Smooth muscle cell of the brain vasculature (primary cell): ENCODE results near the gene MCRIP2.

ENCODE experiments used
- DNase-seq: peaks from one replicate; pipeline ENCODE4 v3.0.0-alpha.2; 2012; ENCODE audit warnings: low read depth, low spot score

MCRIP2 gene

DNA sequence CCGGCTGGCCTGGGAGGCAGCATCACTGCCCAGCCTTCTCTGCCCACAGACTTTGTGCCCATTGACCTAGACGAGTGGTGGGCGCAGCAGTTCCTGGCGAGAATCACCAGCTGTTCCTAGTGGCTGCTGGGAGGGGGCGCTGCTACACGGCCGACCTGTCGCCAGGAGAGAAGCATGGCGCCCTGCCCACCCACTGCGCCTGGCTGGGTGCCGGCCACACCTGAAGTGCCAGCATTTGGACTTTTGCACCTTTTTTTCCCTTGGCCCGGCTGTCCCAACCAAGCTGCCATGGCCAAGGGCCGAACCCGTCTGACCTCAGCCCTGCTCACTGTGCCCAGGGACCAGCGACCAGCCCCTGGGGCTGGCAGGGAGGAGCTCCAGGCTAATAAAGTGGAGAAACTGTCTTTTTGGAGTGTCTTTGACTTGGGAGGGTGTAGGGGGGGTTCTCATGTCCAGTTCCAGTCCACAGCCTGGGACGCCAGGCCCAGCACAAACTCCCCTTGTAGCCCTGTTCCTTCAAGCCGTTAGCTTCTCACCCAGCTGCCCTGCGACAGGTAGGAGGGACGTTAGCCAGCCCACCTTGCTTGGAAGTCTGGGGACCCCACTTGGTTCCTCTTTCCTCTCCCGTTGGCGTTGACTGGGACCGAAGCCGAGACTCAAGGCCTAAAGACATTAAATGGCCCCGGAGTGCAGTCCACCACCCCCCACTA is 6.6 kb downstream of the MCRIP2 start:
- no peak for DNase-seq

DNA sequence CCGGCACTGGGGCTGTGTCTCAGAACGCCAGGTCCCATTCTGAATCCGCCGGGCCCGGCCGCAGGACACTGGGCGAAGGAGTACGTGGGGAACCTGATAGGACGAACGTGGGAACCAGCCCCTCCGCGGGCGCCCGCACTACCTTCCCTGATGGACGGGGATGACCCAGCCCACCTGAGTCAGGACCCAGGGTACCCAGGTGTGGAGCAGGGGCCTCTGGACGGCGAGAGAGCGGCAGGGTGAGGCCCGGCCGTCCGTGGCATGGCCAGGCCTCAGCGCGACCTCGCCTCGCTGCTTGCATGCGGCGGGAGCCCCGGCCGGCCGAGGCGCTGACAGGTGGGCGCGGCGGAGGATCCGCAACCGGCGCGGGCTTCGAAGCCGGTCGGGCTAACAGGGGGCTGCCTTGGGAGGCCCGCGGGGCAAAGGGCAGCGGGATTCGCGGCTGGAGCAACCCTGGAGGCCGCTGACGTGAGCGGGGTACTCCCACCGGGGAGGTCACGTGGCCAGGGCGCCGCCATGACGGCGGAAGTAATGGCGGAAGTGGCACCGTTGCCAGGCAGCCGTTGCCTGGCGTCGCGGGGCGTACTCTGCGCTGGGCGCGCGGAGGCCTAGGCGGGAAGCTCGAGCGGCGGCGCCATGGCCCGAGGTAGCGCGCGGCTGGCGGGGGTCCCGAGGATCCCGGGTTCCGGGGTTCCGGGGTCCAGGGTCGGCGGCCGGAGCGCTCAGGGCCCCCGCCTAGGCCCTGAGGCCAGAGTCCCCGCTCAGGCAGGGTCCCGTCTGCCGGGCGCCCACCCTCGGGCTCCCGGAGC is 7.4 kb downstream of the MCRIP2 start, which contains the start of gene WDR90:
WDR90 (plus strand) TSS at position 585 of the 809 bp plus-strand sequence; CDS start at position 637, 52 bp downstream.
- DNase-seq = peak; percentile 50

DNA sequence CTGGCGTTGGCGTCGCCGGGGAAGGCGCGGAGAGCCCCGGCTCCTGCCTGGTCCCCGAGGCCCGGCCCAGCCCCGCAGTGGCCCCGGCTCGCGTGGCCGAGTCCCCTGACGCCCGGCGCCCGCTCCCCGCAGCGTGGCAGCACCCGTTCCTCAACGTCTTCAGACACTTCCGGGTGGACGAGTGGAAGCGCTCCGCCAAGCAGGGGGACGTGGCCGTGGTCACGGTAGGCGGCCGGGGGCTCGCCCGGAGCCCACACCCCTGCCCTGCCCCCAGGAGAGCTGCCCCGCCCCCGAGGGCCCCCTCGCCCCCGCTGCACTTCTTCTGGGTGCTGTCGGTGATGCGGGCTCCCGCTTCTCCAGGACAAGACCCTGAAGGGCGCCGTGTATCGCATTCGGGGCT is 8.0 kb downstream of the MCRIP2 start:
- no peak for DNase-seq

- no peak for DNase-seq
Observed at GRCh38 chr16:651844-652243, 10.2 kb downstream of the MCRIP2 start.

GRCh38 chr16:652454-653305 is 11.1 kb downstream of the MCRIP2 start:
- DNase-seq = no peak

DNA sequence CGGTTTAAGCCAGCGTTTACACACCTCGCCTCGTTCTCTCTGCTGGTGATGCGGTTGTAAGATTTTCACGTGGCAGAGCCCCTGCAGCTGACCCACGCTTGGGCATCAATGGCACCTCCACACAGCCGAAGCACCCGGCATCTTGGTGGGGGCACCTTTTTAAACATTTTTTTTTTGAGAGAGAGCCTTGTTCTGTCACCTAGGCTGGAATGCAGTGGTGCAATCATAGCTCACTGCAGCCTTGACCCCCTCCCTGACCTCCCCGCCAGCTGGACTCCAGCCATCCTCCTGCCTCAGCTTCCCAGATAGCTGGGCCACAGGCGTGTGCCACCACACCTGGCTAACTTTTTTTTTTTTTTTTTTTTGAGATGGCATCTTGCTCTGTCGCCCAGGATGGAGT is 12.4 kb downstream of the MCRIP2 start:
- no peak for DNase-seq

DNA sequence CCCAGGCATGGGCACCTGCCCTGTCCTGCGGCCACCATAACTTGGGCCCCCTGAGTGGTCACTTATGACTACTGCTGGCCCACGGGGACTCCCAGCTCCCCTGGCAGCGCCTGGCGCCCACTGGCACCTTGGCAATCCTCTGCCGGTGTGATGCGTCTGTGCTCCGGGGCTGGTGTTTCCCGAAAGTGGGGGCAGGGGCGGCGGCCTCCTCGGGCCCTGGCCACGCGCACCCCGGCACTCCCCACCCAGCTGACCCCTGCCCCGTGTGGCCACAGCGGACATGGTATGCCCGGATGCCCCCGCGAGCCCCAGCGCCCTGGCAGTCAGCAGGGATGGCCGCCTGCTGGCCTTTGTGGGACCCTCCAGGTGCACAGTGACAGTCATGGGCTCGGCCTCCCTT is 15.9 kb downstream of the MCRIP2 start:
- no peak for DNase-seq

- no peak for DNase-seq
Observed at GRCh38 chr16:658679-659571, 17.3 kb downstream of the MCRIP2 start.

GRCh38 chr16:659618-660017 is 18.0 kb downstream of the MCRIP2 start:
- DNase-seq = no peak

DNA sequence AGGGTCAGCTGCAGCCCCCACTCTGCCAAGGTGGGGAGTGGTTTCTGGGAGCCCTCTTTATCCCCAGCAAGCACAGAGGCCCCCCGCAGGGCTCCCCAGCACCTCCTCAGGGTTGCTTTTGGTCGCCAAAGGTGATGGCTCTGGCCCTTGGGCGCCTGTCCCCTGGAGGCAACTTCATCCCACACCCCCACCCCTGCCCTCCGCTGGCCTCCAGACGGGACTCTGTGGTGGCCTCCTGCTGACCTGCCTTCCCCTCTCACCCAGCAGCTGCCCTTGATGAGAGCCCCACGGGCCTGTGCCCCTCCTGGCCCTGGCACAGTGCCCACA is 18.5 kb downstream of the MCRIP2 start:
- DNase-seq = no peak

GRCh38 chr16:660459-661183 is 19.0 kb downstream of the MCRIP2 start:
- DNase-seq = no peak

DNA sequence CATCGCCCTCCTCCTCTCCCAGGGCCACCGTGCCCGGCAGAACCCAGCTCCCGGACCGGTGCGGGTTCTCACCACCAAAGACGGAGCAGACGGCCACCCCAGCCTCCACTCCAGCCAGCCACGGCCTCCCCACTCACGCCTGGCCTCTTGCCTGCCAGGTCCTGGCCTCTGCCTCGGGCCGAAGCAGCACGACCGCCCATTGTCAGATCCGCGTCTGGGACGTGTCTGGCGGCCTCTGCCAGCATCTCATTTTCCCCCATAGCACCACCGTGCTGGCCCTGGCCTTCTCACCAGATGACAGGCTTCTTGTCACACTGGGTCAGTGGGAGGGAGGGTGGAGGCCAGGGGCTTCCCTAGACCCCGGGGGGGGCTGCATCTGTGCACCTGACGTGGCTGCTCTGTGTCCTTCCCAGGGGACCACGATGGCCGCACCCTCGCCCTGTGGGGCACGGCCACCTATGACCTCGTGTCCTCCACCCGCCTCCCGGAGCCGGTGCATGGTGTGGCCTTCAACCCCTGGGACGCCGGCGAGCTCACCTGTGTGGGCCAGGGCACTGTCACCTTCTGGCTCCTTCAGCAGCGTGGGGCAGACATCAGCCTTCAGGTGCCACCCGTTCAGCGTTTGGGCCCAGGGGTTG is 19.7 kb downstream of the MCRIP2 start:
- no peak for DNase-seq

GRCh38 chr16:662095-662494 is 20.5 kb downstream of the MCRIP2 start:
- DNase-seq = no peak

DNA sequence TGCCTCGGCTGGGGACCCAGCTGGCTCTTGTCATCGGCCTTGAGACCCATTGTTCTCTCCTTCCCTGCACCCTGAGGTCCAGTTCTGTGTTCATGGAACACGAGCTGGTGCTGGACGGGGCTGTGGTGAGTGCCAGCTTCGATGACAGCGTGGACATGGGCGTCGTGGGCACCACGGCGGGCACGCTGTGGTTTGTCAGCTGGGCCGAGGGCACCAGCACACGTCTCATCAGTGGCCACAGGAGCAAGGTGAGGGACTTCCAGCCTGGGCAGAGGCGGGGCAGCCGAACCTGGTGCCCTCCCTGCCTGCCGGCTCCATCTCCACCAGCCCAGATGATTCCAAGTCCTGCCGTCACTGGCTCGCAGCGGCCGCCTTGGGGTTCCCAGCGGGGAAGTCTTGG is 21.0 kb downstream of the MCRIP2 start:
- no peak for DNase-seq

DNA sequence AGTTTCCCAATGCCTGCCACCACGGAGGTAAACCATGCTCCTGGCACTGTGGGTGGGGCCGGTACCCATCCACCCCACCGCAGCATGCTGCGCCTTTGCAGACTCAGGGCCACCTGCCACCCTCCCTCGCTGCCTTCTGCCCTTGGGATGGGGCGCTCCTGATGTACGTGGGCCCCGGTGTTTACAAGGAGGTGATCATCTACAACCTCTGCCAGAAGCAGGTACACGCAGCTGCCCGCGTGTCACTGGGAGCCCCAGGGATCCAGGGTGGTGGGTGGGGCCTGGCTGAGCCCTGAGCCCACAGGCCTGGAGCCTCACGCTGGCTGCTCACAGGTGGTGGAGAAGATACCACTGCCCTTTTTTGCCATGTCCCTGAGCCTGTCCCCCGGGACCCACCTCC is 24.9 kb downstream of the MCRIP2 start:
- DNase-seq = no peak

DNA sequence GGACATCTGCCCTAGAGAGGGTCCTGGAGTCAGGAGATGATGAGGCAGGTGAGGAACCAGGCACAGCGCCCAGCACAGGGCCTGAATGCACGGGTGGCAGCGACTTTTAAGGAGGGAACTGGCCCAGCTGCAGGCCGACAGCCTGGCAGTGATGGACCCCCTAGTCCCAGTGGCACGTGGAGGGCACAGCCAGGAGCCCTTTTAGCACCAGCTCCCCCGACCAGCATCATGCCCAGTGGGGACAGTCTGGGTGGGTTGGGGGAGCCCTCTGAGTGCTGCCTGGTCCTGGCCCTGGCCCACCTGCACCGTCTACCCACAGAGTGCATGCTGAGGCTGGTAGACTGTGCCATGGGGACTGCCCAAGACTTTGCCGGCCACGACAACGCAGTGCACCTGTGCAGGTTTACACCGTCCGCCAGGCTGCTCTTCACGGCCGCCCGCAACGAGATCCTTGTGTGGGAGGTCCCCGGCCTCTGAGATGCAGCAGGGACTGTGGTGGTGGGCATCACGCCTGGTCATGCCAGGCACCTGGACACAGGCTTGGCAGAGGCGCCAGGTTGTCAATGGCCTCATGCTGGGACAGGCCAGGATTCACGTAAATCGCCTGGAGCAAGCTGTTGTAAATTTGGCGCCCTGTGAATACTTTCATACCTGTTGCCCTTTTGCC is 25.6 kb downstream of the MCRIP2 start:
- DNase-seq = no peak

- DNase-seq = peak; percentile 71
Observed at GRCh38 chr16:667780-668518, 26.3 kb downstream of the MCRIP2 start, which contains the start of gene RHOT2. TSS of gene RHOT2 (plus strand) at chr16:668132. CDS start at chr16:668200, 68 bp downstream.

GRCh38 chr16:668519-669171 is 27.0 kb downstream of the MCRIP2 start:
- no peak for DNase-seq
